GM13976 (cell line): ENCODE data around the gene CD300LG.

Experiments used
- DNase-seq: peaks from one replicate; pipeline ENCODE4 v3.0.0; 2012; ENCODE audit warnings: low spot score
- CTCF ChIP-seq: IDR thresholded peaks from 2 replicates; pipeline ENCODE4 v1.5.1; 2012; ENCODE audit warnings: borderline replicate concordance, mild to moderate bottlenecking; ENCODE audit not compliant: insufficient read depth; ENCODE audit errors: extremely low read depth, missing control alignments, control extremely low read depth
- in situ Hi-C: fragments of 300-500 bp; cut with MboI; formaldehyde crosslinking; loops from one replicate; pipeline ENCODE4 v1.12.0; 2022; ENCODE audit warnings: low sequenced_read_pairs, mixed read lengths, inconsistent platforms; ENCODE audit not compliant: unreplicated experiment

Gene CD300LG

GRCh38 chr17:43912635-43913304, 65.8 kb downstream of the CD300LG start:
- no peak for TF ChIP-seq CTCF
- in situ Hi-C loops: no loop called here
- DNase-seq: no peak
